Raji (cell line): Measurements from ENCODE around the gene AGPAT2.

ENCODE experiments used
- POLR2A ChIP-seq: IDR thresholded peaks from 2 replicates; pipeline ENCODE4 v1.6.1; 2011; ENCODE audit warnings: low read depth, low read length, control low read depth; ENCODE audit not compliant: insufficient read depth

AGPAT2 gene

DNA sequence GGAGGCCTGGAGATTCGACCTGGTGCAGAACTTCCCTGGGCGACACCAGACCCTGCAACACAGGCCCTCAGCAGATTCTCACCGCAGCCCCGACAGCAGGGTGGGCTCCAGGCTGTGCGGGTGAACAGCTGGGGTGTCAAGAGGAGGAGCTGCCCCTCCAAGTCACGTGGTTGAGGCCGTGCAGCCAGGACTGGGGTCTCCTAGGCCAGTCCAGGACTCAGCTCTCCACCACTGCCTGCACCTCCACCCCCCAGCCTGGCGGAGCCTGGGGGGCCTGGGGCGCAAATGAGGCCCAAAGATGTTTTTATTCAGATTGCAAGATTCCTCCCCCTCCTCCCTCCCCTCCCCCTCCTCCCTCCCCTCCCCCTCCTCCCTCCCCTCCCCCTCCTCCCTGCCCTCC lies 9.2 kb upstream of the AGPAT2 start:
- no peak for TF ChIP-seq POLR2A

DNA sequence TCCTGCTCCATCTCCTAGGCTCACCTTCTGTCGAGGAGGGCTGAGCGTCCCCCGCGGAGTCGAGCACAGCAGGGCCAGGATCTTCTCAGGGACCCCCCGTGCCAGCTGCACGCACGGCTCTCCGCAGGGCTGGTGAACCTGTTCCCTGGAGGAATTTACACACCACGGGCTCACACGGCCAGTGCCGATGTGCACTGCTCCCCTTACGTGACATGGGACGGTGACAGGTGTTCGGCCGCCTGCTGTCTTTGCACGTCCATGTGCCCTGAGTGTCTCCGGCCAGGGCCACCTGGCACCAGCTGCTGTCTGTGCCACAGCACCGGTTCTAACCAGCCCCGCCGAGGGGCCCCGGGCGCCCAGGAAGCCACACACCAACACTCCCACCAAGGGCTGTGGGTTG lies 8.7 kb upstream of the AGPAT2 start:
- no peak for TF ChIP-seq POLR2A

DNA sequence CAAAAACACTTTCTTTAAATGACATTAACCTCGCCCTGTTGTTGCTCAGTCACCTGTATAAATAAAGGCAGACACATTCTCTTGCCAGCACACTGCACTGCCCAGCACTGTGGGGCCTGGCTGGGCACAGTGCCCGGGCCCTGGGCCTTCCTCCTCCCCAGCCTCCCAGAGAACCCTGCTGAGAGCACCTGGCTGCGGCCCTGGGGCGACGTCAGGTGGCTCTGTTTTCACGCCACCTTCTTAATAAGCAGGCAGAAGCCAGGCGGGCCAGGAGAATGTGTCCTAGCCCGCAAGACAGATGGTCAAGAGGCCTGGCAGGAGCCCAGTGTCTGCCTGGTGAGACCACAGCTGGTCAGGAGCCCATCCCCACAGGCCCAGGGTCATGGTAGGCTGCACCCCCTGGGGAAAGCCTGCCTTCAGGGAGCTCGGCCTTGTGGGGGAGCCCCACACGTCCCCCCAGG lies 8.2 kb upstream of the AGPAT2 start:
- TF ChIP-seq POLR2A = no peak

DNA sequence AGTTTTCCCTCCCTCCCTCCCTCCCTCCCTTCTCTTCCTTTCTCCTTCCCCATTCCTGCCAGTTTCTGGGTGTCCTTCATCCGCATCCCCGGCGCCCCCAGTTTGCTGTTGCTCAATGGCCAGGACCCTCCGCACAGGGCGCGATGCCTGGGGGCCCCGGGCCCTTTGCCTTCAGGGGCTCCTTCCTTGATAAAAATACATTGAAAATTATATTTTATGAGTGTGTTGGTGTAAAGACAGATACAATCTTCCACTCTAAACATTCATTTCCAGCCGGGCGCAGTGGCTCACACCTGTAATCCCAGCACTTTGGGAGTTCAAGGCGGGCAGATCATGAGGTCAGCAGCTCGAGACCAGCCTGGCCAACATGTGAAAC lies 7.6 kb upstream of the AGPAT2 start:
- TF ChIP-seq POLR2A = no peak

DNA sequence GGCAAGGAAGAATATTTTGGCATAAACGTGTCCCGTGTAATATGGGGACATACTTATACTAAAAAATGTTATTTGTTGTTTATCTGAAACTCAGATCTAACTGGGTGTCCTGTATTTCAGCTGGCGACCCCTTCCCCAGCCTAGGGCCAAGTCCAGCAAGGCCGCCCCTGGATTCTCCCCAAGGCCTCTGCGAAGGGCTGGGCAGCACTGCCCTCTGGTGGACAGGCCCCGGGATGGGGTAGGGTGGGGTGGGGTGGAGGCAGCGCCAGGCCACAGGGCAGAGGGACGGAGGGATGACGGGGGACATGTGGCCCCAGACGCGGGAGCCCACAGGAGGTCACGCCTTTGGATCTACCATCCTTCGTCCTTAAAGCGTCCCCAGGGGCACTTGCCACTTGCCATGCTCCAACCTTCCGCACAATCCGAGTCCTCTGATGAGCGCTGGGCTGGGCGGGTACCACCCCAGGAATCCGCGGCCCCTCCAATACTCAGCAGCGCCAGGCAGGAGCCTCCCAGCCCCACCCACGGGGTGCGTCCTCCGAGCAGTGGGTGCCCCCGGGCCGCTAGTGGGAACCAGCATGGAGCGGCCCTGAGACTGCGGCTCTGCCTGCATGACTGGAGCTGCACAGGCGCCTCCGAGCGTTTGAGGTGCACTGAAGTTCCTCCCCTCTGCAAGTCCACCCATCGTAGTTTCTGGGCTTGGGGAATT lies 7.1 kb upstream of the AGPAT2 start:
- no peak for TF ChIP-seq POLR2A

DNA sequence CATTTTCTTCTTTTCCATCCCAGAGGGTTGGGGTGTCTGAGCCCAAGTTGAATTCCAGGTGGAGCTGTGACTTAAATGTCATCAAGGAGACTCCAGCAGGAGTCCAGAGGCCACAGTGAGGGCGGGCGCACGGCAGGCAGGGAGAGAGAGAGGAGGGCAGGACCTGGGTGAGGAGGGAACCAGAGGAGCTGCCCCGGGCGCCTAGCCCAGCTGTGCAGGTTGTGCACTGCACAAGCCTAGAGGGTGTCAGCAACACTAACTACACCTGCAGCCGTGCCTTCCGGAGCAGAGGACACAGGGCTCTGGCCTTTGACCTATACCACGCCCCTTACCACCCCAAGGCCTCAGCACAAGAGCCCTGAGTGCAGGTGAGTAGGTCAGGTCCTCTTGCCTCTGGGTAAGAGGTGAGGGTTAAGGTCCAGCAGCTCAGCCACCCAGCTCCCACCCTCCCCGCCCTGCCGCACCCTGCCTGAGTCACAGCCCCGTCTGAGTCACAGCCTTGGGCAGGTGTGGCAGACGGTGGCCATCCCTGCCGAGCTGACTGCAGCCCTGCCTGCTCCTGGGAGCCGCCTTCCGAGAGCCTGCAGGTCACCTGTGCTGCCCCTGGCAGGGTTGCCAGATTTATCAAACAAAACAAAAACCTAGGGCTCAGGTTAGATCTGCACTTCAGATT lies 6.4 kb upstream of the AGPAT2 start:
- TF ChIP-seq POLR2A = no peak

DNA sequence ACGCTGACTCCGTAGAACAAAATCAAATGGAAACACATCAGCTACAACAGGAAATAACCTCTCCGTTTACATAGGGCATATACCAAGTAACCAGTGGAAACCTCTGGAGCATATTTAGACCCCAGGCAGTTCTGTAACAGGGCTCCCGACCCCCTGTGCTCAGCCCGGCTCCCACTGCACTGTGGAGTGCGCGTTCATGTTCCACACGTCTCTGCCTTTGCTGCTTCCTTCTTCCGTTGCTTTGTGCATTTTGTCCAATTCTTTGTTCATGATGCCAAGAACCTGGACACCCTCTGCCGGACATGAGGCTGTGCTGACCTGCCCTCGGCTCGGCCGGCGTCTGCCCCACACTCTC lies 5.9 kb upstream of the AGPAT2 start:
- no peak for TF ChIP-seq POLR2A

DNA sequence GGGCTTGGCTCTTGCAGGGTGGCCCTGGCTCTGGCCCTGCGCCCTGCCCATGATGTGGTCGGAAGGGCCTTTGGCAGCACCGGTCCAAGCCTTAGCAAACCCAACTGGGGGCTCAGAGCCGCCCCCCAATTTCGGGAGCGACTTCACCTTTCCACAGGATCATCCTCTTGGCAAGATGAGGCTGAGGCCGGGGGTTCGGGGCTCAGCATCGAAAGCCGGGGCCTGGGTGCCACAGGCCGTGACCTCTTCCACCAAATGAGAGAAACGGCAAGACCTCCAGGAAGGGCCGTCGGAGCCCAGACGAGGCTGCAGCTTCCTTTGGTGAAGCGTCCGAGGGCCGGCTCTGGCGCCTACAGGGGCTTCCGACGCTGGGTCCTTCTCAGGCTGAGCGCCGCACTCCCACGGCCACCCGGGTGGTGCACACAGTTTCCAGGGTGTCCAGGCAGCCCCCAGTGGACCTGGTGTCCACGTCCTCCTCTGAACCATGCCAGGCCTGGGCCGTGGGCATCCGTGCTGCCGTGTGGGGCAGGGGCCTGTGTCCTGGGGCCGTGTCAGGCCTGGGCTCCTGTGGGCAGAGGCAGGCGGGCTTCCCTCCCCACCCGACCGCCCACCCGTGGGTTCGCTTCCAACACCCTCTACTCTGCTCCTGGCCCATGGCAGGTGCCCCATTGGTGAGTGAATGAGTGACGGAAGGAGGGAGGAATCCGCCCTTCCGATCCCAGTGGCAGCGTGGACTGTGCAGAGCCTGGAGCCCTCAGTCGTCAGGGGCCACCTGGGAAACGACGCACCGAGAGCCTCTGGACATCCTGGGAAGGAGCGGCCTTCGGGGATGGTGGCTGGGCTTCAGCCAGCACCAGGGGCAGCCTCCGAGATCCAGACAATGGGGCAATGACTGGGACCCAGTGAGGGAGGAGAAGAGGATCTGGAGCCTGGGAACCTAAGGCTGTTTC lies 5.2 kb upstream of the AGPAT2 start:
- no peak for TF ChIP-seq POLR2A

DNA sequence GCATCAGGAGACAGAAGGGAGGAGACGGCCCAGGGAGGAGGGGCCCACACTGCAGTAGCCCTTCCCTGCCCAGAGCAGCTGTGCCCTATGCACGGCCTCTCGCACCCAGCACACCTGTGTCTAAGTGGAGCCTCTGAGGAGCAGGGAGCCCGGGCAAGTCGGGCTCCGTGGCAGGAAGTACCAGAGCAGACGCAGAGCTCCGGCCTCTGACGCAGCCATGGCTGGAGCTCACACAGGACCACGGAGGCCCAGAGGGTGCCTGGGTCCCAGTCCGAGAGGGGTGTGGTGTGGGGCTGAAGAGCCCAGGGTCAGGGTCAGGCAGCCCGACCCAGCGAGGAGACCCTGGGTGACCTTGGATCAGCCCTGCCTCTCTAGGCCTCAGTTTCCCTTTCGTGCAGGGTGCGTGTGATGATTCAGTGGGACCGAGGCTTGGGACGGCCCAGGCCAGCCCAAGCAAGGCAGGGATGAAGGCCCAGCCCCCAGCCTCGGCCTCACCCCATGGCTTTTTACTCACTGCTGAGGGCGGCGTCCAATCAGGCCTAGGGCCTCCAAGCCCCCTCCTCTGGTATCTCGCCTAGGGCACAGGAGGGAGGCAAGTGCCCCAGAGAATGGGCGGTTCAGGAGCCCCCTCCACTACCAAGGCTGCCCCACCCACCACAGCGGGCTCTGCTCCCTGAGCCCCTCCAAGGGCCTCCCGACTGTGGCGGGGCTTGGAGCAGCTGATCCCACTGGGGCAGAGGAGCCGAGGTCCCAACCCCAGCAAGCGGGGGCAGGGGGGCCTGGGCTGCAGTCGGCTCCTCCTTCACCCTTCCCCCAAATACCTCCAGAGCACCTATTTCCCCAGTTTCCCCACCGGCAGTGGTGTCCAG lies 4.3 kb upstream of the AGPAT2 start:
- no peak for TF ChIP-seq POLR2A

DNA sequence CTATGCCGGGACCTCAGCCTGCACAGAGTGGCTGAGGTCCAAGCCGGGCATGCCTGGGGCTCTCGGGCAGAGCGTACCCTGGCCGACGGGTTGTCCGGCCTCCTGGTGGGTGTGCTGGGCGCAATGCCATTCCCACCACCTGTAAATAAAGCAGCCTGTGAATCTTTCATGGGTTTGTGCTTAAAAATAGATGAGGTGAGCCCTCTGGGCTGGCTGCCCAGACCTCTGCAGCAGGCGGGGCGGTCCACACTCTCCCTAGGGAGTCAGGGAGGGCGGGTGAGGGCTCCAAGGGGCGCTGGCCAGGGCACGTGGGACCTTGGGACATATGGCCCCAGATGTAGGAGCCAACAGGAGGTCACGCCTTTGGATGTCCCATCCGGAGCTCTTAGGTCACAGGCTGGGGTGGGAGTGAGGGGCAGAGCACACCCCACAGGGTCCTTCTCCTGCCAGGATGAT lies 3.6 kb upstream of the AGPAT2 start:
- no peak for TF ChIP-seq POLR2A

DNA sequence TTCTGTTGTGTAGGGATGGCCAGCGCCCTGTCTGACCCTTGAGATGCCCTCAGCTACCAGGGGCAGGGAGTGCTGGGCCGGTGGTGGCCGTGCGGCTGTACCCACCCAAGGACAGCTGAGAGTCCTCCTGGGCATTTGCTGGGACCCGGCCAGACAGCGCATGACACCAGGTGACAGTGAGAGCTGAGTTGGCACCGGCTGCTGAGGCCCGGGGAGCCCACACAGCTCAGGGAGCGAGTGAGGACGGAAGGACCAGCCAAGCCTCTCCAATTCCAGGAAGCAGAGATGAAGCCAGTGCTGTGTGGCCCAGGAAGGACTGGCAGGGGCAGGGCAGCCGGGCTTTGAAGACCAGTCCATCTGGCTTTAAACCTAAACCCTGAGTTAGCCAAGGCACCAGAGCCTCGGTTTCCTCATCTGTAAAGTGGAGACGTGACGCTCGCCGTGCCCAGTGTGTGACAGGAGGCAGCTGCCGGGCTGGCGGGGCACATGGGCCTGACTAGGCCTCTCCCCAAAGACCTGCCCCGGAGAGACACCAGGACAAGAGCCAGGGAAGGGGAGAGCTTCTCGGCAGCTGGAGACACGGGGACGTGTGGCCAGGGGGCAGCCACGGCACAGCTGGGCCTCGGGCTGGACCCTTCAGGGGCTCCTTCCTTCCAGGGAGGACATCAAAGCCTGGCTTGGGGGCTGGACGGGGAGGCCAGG lies 3.0 kb upstream of the AGPAT2 start:
- TF ChIP-seq POLR2A = no peak

DNA sequence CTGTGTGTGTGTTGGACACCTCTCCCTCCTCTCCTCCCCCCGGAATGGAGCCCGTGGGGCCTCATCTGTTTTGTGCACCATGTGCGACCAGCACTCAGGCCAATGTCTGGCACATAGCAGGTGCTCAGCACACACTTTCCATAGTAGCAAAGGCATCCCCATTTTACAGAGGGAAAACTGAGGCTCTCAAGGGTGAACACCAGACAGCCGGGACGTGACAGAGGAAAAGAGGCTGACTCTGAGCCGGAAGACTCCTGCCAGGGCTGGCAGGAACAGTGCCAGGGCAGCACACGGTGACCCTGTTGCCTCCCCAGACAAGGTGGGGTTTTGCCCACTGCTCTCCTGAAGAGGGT lies 1.8 kb upstream of the AGPAT2 start:
- TF ChIP-seq POLR2A = no peak

DNA sequence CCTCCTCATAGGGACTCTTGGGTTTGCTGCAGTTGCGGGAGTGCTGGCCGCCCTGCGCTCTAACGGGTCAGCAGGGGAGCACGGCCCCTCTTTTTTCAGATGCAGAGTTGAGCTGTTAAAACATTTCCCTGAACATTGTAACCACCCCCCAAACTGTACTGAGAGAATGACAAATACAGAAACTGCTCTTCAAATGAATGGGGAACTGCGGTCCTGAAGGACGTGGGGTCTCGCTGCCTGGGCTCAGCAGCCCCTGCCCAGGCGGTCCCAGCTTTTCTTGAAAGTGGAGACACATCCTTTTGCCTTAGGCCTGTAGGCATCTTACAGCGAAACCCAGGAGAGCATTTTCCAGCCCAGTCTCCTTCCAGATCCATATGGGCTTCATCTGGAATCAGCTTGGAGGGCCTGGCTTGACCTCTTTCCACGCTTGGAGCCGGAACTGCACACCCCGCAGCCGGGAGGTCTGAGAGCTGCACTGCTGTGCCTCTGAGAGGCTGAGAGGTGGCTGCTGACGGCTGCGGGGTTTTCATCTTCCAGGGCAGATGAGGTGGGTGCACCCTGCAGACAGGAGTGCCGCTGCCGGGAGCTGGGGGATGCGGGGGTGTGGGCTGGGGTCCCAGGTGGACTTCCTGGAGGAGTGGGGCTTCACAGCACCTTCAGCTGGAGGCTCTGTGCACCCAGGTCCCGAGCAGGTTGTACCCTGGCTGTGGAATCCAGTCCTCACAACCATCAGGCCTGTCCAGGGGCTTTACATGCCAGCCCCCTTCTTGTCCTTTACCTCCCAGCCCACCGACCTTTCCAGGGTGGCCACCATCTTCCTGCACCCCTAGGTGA lies 1.2 kb upstream of the AGPAT2 start:
- no peak for TF ChIP-seq POLR2A
